Stimulated activated CD4-positive, alpha-beta T cell treated with anti-CD3 and anti-CD28 coated beads, Interleukin-4, amount 100 ng/mL, for 24 hours (primary cell): ENCODE data around the gene AFTPH.
A peak's percentile ranks its signal among the peaks of the same experiment; 100 is the strongest.

ENCODE experiments used
- DNase-seq: peaks from one replicate; pipeline ENCODE4 v3.0.0-alpha.2; 2020

Gene AFTPH

GRCh38 chr2:64594226-64594989, 70.3 kb downstream of the AFTPH start:
- DNase-seq, result no peak

GRCh38 chr2:64595397-64596176, 71.5 kb downstream of the AFTPH start:
- no peak for DNase-seq

GRCh38 chr2:64598226-64598625, 74.1 kb downstream of the AFTPH start:
- no peak for DNase-seq

GRCh38 chr2:64599469-64599868, 75.3 kb downstream of the AFTPH start:
- no peak for DNase-seq

- DNase-seq, result no peak
Measured at GRCh38 chr2:64601034-64601754, 77.1 kb downstream of the AFTPH start.

- DNase-seq, result no peak
Measured at GRCh38 chr2:64601785-64602391, 77.8 kb downstream of the AFTPH start.

- DNase-seq, result no peak
Measured at GRCh38 chr2:64602436-64602835, 78.3 kb downstream of the AFTPH start.

- DNase-seq, result no peak
Measured at GRCh38 chr2:64604155-64604554, 80.0 kb downstream of the AFTPH start.

- DNase-seq, result no peak
Measured at GRCh38 chr2:64605026-64605471, 80.9 kb downstream of the AFTPH start.

GRCh38 chr2:64605991-64606478, 81.9 kb downstream of the AFTPH start:
- no peak for DNase-seq

- DNase-seq, result peak; percentile 85
Measured at GRCh38 chr2:64606479-64607363, 82.6 kb downstream of the AFTPH start.

GRCh38 chr2:64607381-64608304, 83.5 kb downstream of the AFTPH start:
- no peak for DNase-seq

- no peak for DNase-seq
Measured at GRCh38 chr2:64608867-64609226, 84.7 kb downstream of the AFTPH start.

- DNase-seq, result peak; percentile 66
Measured at GRCh38 chr2:64609227-64609941, 85.3 kb downstream of the AFTPH start.

GRCh38 chr2:64609942-64610281, 85.8 kb downstream of the AFTPH start:
- no peak for DNase-seq

- DNase-seq, result no peak
Measured at GRCh38 chr2:64610316-64610855, 86.3 kb downstream of the AFTPH start.

- DNase-seq, result no peak
Measured at GRCh38 chr2:64612575-64613195, 88.6 kb downstream of the AFTPH start.

GRCh38 chr2:64613276-64613675, 89.1 kb downstream of the AFTPH start:
- DNase-seq, result no peak

- no peak for DNase-seq
Measured at GRCh38 chr2:64615192-64615763, 91.2 kb downstream of the AFTPH start.
